ENCODE measurements around the gene IL1R2. TPM values are rescaled to one million over a fixed set of nuclear protein-coding genes. Genes with fewer than 3 reads are reported as not detected.

IL1R2 gene
- polyA plus RNA-seq, 1 experiment: not detected

- no peak for DNase-seq (ENCODE audit: low read depth)
- ChIA-PET CTCF (interaction anchor here (0.6 to 2.5 kb wide), 5 partner anchors 12 to 242 kb away, joined by 3 to 9 read pairs (median 5); no protein-coding TSS in a partner anchor), POLR2A (no interaction called here)
- Histone ChIP-seq H3K27me3 (ENCODE audit: control insufficient read depth, insufficient read depth, low read length) (peaks cover 9% of the 10 kb centered on the region; the same call in 1 of the 2 replicates), H3K4me3 (ENCODE audit: low read depth, low read length) (no peak overlapping the region), H3K36me3 (ENCODE audit: control insufficient read depth, insufficient read depth, low read length) (no peaks in the 10 kb centered on the region)
- no peak for TF ChIP-seq CTCF (IDR thresholded peaks at IDR 0.05; ENCODE audit: insufficient read depth, low read depth, low read length)
Measured at GRCh38 chr2:101998896-101999789, 7.4 kb downstream of the IL1R2 start.

GRCh38 chr2:102000012-102000411 is 8.3 kb downstream of the IL1R2 start:
- no peak for DNase-seq (ENCODE audit: low read depth)
- no peak overlapping the region for H3K4me3 ChIP-seq (ENCODE audit: low read depth, low read length)
- H3K27me3 ChIP-seq (ENCODE audit: control insufficient read depth, insufficient read depth, low read length): peaks cover 9% of the 10 kb centered on the region; the same call in 1 of the 2 replicates
- ChIA-PET POLR2A (no interaction called here), CTCF (interaction anchor here (0.7 to 2.5 kb wide), 5 partner anchors 13 to 444 kb away, joined by 3 to 9 read pairs (median 5); no protein-coding TSS in a partner anchor)
- no peaks in the 10 kb centered on the region for H3K36me3 ChIP-seq (ENCODE audit: control insufficient read depth, insufficient read depth, low read length)
- TF ChIP-seq CTCF (IDR thresholded peaks at IDR 0.05; ENCODE audit: insufficient read depth, low read depth, low read length): no peak

- ChIA-PET POLR2A (no interaction called here), CTCF (interaction anchor here (0.9 to 2.5 kb wide), 5 partner anchors 14 to 240 kb away, joined by 3 to 9 read pairs (median 5); no protein-coding TSS in a partner anchor)
Measured at GRCh38 chr2:102000813-102001766, 9.3 kb downstream of the IL1R2 start.

GRCh38 chr2:102001767-102002142 is 10.0 kb downstream of the IL1R2 start:
- H3K4me3 ChIP-seq (ENCODE audit: low read depth, low read length): no peak overlapping the region
- CTCF ChIA-PET: interaction anchor here (0.9 kb wide), 1 partner anchor 19 kb away, joined by 3 read pairs; no protein-coding TSS in a partner anchor
- DNase-seq (ENCODE audit: low read depth): no peak
- no peaks in the 10 kb centered on the region for H3K36me3 ChIP-seq (ENCODE audit: control insufficient read depth, insufficient read depth, low read length)
- no peak for TF ChIP-seq CTCF (IDR thresholded peaks at IDR 0.05; ENCODE audit: insufficient read depth, low read depth, low read length)
- POLR2A ChIA-PET: no interaction called here
- H3K27me3 ChIP-seq (ENCODE audit: control insufficient read depth, insufficient read depth, low read length): peaks cover 5% of the 10 kb centered on the region; the same call in 1 of the 2 replicates

More at GRCh38 chr2:102000813-102001766, 9.3 kb downstream of the IL1R2 start:
- Histone ChIP-seq H3K4me3 (ENCODE audit: low read depth, low read length) (no peak overlapping the region), H3K36me3 (ENCODE audit: control insufficient read depth, insufficient read depth, low read length) (no peaks in the 10 kb centered on the region), H3K27me3 (ENCODE audit: control insufficient read depth, insufficient read depth, low read length) (peaks cover 6% of the 10 kb centered on the region; the same call in 1 of the 2 replicates)
- TF ChIP-seq CTCF (IDR thresholded peaks at IDR 0.05; ENCODE audit: insufficient read depth, low read depth, low read length): no peak
- DNase-seq (ENCODE audit: low read depth): no peak
